Occipital lobe (tissue), 2 donors: ENCODE measurements around the gene SNCB. TPM values are rescaled to one million over a fixed set of nuclear protein-coding genes. Genes with fewer than 3 reads are reported as not detected.
"Not testable (repeated sequence)": the region's sequence is repeated elsewhere in the genome, so short reads cannot be mapped to it uniquely, and the experiment has no call there.

Experiments used
- DNase-seq: peaks from one replicate; lab custom pipeline; 2025; lab: John Stamatoyannopoulos, UW
- total RNA-seq: library from RNA; depleted of rRNA; stranded (reverse); fragments of >200 nt; gene quantifications from one replicate; pipeline ENCODE4 v1.2.3, GENCODE V29; 2014

SNCB gene
- total RNA-seq, 1 donor from 2014 or later, result 12.6 TPM

- DNase-seq, result not testable (repeated sequence)
These were observed 30.4 kb downstream of the SNCB start for GRCh38 chr5:176599749-176600430.

- no peak for DNase-seq
These were observed 32.6 kb downstream of the SNCB start for GRCh38 chr5:176597417-176598389.

- no peak for DNase-seq
These were observed 33.5 kb downstream of the SNCB start for GRCh38 chr5:176596689-176597416.

GRCh38 chr5:176596069-176596644, 34.2 kb downstream of the SNCB start:
- DNase-seq, result no peak

GRCh38 chr5:176595386-176595943, 34.9 kb downstream of the SNCB start:
- DNase-seq, result no peak

GRCh38 chr5:176594554-176594953, 35.8 kb downstream of the SNCB start:
- DNase-seq, result no peak

- no peak for DNase-seq
These were observed 37.0 kb downstream of the SNCB start for GRCh38 chr5:176593273-176593869.

- no peak for DNase-seq
These were observed 37.8 kb downstream of the SNCB start for GRCh38 chr5:176592573-176592972.

GRCh38 chr5:176591667-176592066, 38.7 kb downstream of the SNCB start:
- not testable (repeated sequence) for DNase-seq

- no peak for DNase-seq
These were observed 40.2 kb downstream of the SNCB start for GRCh38 chr5:176590035-176590717.

GRCh38 chr5:176589039-176589769, 41.1 kb downstream of the SNCB start:
- no peak for DNase-seq

GRCh38 chr5:176588297-176588696, 42.0 kb downstream of the SNCB start:
- no peak for DNase-seq

- no peak for DNase-seq
These were observed 42.9 kb downstream of the SNCB start for GRCh38 chr5:176587398-176587797.

GRCh38 chr5:176583076-176583475, 47.3 kb downstream of the SNCB start:
- DNase-seq, result no peak

GRCh38 chr5:176581361-176581760, 49.0 kb downstream of the SNCB start:
- no peak for DNase-seq

- no peak for DNase-seq
These were observed 51.0 kb downstream of the SNCB start for GRCh38 chr5:176579323-176579722.

- DNase-seq, result no peak
These were observed 51.9 kb downstream of the SNCB start for GRCh38 chr5:176578391-176578808.

- DNase-seq, result no peak
These were observed 52.8 kb downstream of the SNCB start for GRCh38 chr5:176577312-176578176.
